ENCODE results near the gene PTPRJ.
A peak's percentile ranks its signal among the peaks of the same experiment; 100 is the strongest.

The PTPRJ gene

GRCh38 chr11:48141475-48142122 lies 161.2 kb downstream of the PTPRJ start:
- peaks cover 14 to 20% of the 10 kb centered on the region in 2 donors for H3K4me1 Mint-ChIP-seq (ENCODE audit: low read depth in 2 of 2)
- peak; percentile 19 for ATAC-seq (replicated peaks)
- DNase-seq, result no peak
- H3K4me3 Mint-ChIP-seq, result no peak overlapping the region
- no peaks in the 10 kb centered on the region for H3K9me3 Mint-ChIP-seq
- peaks cover 68% of the 10 kb centered on the region for H3K36me3 Mint-ChIP-seq (ENCODE audit: insufficient read depth)
- H3K27me3 Mint-ChIP-seq, result no peaks in the 10 kb centered on the region
- peak overlapping the region; percentile 76 to 84 for H3K27ac Mint-ChIP-seq

GRCh38 chr11:48142889-48143288 lies 162.5 kb downstream of the PTPRJ start:
- H3K36me3 Mint-ChIP-seq (ENCODE audit: insufficient read depth), result peaks cover 69% of the 10 kb centered on the region
- ATAC-seq (replicated peaks), result no peak
- H3K4me1 Mint-ChIP-seq (ENCODE audit: low read depth in 2 of 2), result peaks cover 14 to 16% of the 10 kb centered on the region in 2 donors
- no peaks in the 10 kb centered on the region for H3K27me3 Mint-ChIP-seq
- no peak for DNase-seq
- H3K27ac Mint-ChIP-seq, result peak overlapping the region in 1 of 2 donors; percentile 89
- no peak overlapping the region for H3K4me3 Mint-ChIP-seq
- no peaks in the 10 kb centered on the region for H3K9me3 Mint-ChIP-seq

DNA sequence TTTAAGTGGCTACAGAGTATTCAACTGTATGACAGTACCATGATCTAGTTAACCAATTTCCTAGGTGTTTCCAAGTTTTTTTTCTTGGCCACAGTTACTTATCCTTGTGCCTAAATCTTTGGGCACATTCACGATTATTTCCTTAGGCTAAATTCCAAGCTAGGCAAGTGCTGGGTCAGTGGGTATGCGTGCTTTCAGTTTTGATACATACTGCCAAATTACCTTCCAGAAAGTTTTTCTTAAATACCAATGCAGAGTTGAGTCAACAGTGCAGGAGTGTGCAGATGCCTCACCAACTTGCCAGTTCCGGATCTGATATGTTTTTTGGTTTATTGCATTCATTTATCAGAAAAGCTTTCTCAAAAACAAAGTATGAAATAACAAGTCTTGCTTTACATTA lies 168.4 kb downstream of the PTPRJ start:
- peaks cover 69% of the 10 kb centered on the region for H3K36me3 Mint-ChIP-seq (ENCODE audit: insufficient read depth)

DNA sequence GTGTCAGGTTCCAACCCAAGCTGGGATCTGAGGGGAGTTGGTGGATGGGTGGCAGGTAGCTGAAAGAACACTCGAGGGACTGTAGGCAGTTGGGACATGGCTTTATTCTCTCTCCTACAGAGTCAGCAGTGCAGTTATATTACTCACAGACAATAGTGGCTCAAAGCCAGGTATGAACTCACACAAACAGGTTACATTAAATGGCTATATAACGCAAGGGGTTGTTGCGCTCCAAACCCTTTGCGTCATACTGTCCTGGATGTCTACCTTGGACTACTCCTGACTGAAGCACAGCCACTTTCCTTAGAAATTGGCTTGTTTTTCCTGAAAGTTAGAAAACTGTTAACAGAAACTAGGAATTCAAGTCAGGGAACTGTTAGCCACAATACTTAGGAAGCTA lies 169.9 kb downstream of the PTPRJ start:
- peaks cover 76% of the 10 kb centered on the region for H3K36me3 Mint-ChIP-seq (ENCODE audit: insufficient read depth)
- no peak for ATAC-seq (replicated peaks)
- no peaks in the 10 kb centered on the region for H3K27me3 Mint-ChIP-seq
- DNase-seq, result no peak
- peaks cover 0 to 8% of the 10 kb centered on the region in 2 donors for H3K9me3 Mint-ChIP-seq
- H3K4me1 Mint-ChIP-seq (ENCODE audit: low read depth in 2 of 2), result peaks cover 0 to 4% of the 10 kb centered on the region in 2 donors
- no peak overlapping the region for H3K4me3 Mint-ChIP-seq
- no peak overlapping the region for H3K27ac Mint-ChIP-seq

More for the DNA sequence above, 168.4 kb downstream of the PTPRJ start:
- Mint-ChIP-seq H3K4me3 (no peak overlapping the region), H3K27me3 (no peaks in the 10 kb centered on the region), H3K4me1 (ENCODE audit: low read depth in 2 of 2) (peaks cover 0 to 6% of the 10 kb centered on the region in 2 donors), H3K9me3 (peaks cover 0 to 5% of the 10 kb centered on the region in 2 donors), H3K27ac (peak overlapping the region in 1 of 2 donors; percentile 55)
- DNase-seq (no peak), ATAC-seq (replicated peaks) (no peak)

GRCh38 chr11:48154151-48154550 lies 173.8 kb downstream of the PTPRJ start:
- ATAC-seq (replicated peaks) (no peak), DNase-seq (no peak)
- peaks cover 0 to 3% of the 10 kb centered on the region in 2 donors for H3K4me1 Mint-ChIP-seq (ENCODE audit: low read depth in 2 of 2)
- H3K9me3 Mint-ChIP-seq, result peaks cover 0 to 8% of the 10 kb centered on the region in 2 donors
- H3K27ac Mint-ChIP-seq, result no peak overlapping the region
- H3K4me3 Mint-ChIP-seq, result no peak overlapping the region
- no peaks in the 10 kb centered on the region for H3K27me3 Mint-ChIP-seq
- H3K36me3 Mint-ChIP-seq (ENCODE audit: insufficient read depth), result peaks cover 79% of the 10 kb centered on the region

- no peak for ATAC-seq (replicated peaks)
- H3K27ac Mint-ChIP-seq, result peak overlapping the region; percentile 23 to 72
- no peak for DNase-seq
- peaks cover 0 to 3% of the 10 kb centered on the region in 2 donors for H3K4me1 Mint-ChIP-seq (ENCODE audit: low read depth in 2 of 2)
- H3K4me3 Mint-ChIP-seq, result no peak overlapping the region
- no peaks in the 10 kb centered on the region for H3K27me3 Mint-ChIP-seq
- H3K36me3 Mint-ChIP-seq (ENCODE audit: insufficient read depth), result peaks cover 70% of the 10 kb centered on the region
- H3K9me3 Mint-ChIP-seq, result no peaks in the 10 kb centered on the region
These were observed 181.9 kb downstream of the PTPRJ start for GRCh38 chr11:48161951-48162884.

GRCh38 chr11:48162885-48163268 lies 182.5 kb downstream of the PTPRJ start:
- DNase-seq (no peak), ATAC-seq (replicated peaks) (no peak)
- H3K4me1 Mint-ChIP-seq (ENCODE audit: low read depth in 2 of 2), result no peaks in the 10 kb centered on the region
- no peak overlapping the region for H3K4me3 Mint-ChIP-seq
- H3K9me3 Mint-ChIP-seq, result no peaks in the 10 kb centered on the region
- no peaks in the 10 kb centered on the region for H3K27me3 Mint-ChIP-seq
- peak overlapping the region; percentile 19 to 65 for H3K27ac Mint-ChIP-seq
- H3K36me3 Mint-ChIP-seq (ENCODE audit: insufficient read depth), result peaks cover 70% of the 10 kb centered on the region

DNA sequence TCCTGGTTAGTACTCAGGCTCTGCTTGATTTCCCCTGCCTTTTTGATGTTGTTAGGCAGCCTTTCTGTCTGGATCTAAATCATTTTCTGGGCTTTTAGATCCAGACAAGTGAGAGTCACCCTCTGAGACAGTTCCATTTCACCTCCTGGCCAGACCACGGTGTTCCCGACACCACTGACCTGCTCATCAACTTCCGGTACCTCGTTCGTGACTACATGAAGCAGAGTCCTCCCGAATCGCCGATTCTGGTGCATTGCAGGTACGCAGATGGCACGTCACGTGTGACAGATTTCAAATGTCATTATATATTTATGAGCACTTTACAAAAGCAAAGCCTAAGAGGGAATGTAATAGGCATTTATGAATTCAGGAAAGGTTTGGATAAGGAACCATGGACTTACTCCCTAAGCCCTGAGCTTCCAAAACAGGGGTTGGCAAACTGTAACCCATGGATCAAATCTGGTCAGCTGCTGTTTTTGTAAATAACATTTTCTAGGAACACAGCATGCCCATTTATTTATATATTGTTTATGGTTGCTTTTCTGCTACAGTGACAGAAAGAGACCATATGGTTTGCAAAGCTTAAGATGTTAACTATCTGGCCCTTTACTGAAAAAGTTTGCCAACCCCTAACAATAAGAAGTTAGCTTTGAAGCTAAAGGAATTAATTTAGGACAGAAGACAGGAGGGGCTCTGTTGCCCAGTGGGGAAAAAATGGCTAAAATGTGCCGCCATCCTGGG lies 183.2 kb downstream of the PTPRJ start:
- peak overlapping the region; percentile 19 to 65 for H3K27ac Mint-ChIP-seq
- H3K9me3 Mint-ChIP-seq, result no peaks in the 10 kb centered on the region
- no peak overlapping the region for H3K4me3 Mint-ChIP-seq
- no peaks in the 10 kb centered on the region for H3K27me3 Mint-ChIP-seq
- peaks cover 65% of the 10 kb centered on the region for H3K36me3 Mint-ChIP-seq (ENCODE audit: insufficient read depth)
- ATAC-seq (replicated peaks), result no peak
- H3K4me1 Mint-ChIP-seq (ENCODE audit: low read depth in 2 of 2), result no peaks in the 10 kb centered on the region
- no peak for DNase-seq

- H3K9me3 Mint-ChIP-seq, result no peaks in the 10 kb centered on the region
- H3K36me3 Mint-ChIP-seq (ENCODE audit: insufficient read depth), result peaks cover 72% of the 10 kb centered on the region
These were observed 184.5 kb downstream of the PTPRJ start for GRCh38 chr11:48164836-48165235.

GRCh38 chr11:48165426-48165825 lies 185.1 kb downstream of the PTPRJ start:
- H3K4me1 Mint-ChIP-seq (ENCODE audit: low read depth in 2 of 2), result peaks cover 3 to 10% of the 10 kb centered on the region in 2 donors
- no peak overlapping the region for H3K27ac Mint-ChIP-seq
- no peaks in the 10 kb centered on the region for H3K27me3 Mint-ChIP-seq
- ATAC-seq (replicated peaks), result no peak
- no peaks in the 10 kb centered on the region for H3K9me3 Mint-ChIP-seq
- peaks cover 74% of the 10 kb centered on the region for H3K36me3 Mint-ChIP-seq (ENCODE audit: insufficient read depth)
- no peak overlapping the region for H3K4me3 Mint-ChIP-seq
- DNase-seq, result no peak

More at GRCh38 chr11:48164836-48165235, 184.5 kb downstream of the PTPRJ start:
- no peak overlapping the region for H3K4me3 Mint-ChIP-seq
- H3K4me1 Mint-ChIP-seq (ENCODE audit: low read depth in 2 of 2), result peaks cover 3 to 9% of the 10 kb centered on the region in 2 donors
- ATAC-seq (replicated peaks) (no peak), DNase-seq (no peak)
- no peaks in the 10 kb centered on the region for H3K27me3 Mint-ChIP-seq
- no peak overlapping the region for H3K27ac Mint-ChIP-seq

GRCh38 chr11:48167380-48167779 lies 187.0 kb downstream of the PTPRJ start:
- Mint-ChIP-seq H3K36me3 (ENCODE audit: insufficient read depth) (peaks cover 64% of the 10 kb centered on the region), H3K27ac (no peak overlapping the region), H3K27me3 (no peaks in the 10 kb centered on the region), H3K4me1 (ENCODE audit: low read depth in 2 of 2) (peaks cover 10 to 12% of the 10 kb centered on the region in 2 donors), H3K4me3 (no peak overlapping the region), H3K9me3 (no peaks in the 10 kb centered on the region)
- DNase-seq, result no peak
- ATAC-seq (replicated peaks), result no peak

DNA sequence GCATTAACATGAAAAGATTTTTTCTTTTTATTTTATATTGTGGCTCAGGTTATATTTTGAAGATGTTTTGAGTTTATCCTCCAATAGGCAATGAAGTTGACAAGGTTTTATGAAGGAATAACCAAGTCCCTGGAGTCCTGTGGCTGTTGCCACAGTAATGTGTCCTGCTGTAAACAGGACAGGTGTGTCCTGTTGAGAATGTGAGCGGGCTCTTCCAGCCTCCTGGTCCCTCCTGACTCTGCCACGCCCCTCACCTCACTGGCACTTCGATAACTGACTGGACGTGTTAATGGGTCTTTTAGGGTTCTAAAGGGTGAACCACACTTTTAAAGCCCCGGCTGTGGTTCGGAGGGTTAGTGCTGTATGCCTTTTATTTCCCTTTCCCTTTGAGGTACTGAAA lies 188.5 kb downstream of the PTPRJ start:
- Mint-ChIP-seq H3K27ac (peak overlapping the region in 1 of 2 donors; percentile 83), H3K4me1 (ENCODE audit: low read depth in 2 of 2) (peaks cover 12 to 14% of the 10 kb centered on the region in 2 donors), H3K9me3 (no peaks in the 10 kb centered on the region), H3K4me3 (no peak overlapping the region), H3K36me3 (ENCODE audit: insufficient read depth) (peaks cover 50% of the 10 kb centered on the region), H3K27me3 (no peaks in the 10 kb centered on the region)
- DNase-seq (no peak), ATAC-seq (replicated peaks) (no peak)

GRCh38 chr11:48169259-48169658 lies 188.9 kb downstream of the PTPRJ start:
- ATAC-seq (replicated peaks), result no peak
- Mint-ChIP-seq H3K27ac (peak overlapping the region in 1 of 2 donors; percentile 83), H3K36me3 (ENCODE audit: insufficient read depth) (peaks cover 46% of the 10 kb centered on the region), H3K9me3 (no peaks in the 10 kb centered on the region), H3K27me3 (no peaks in the 10 kb centered on the region), H3K4me1 (ENCODE audit: low read depth in 2 of 2) (peaks cover 12 to 14% of the 10 kb centered on the region in 2 donors), H3K4me3 (no peak overlapping the region)
- no peak for DNase-seq

Data from effector memory CD8-positive, alpha-beta T cell (primary cell).